ENCODE data around the gene OR52W1. TPM values are rescaled to one million over a fixed set of nuclear protein-coding genes. Genes with fewer than 3 reads are reported as not detected.

The OR52W1 gene
- total RNA-seq, 1 donor: not detected

- H3K27me3 ChIP-seq (ENCODE audit: insufficient read depth, low read length): no peaks in the 10 kb centered on the region
- H3K79me2 ChIP-seq (ENCODE audit: insufficient read depth, low read length): no peaks in the 10 kb centered on the region
- no peak within 1 kb of the TSS for H3K4me2 ChIP-seq (ENCODE audit: insufficient read depth, low read length)
- no peaks in the 10 kb centered on the region for H4K20me1 ChIP-seq (ENCODE audit: insufficient read depth, low read length)
- H3K9me3 ChIP-seq (ENCODE audit: low read depth, low read length): no peaks in the 10 kb centered on the region
- no peak within 1 kb of the TSS for H2AFZ ChIP-seq (ENCODE audit: low read length)
- no peaks in the 10 kb centered on the region for H3K36me3 ChIP-seq (ENCODE audit: insufficient read depth, low read length)
- H3K4me3 ChIP-seq (ENCODE audit: insufficient read depth, low read length): no peak within 1 kb of the TSS
- TF ChIP-seq CTCF (IDR thresholded peaks at IDR 0.05; ENCODE audit: extremely low read depth, low read depth, low read length): no peak
- no peak within 1 kb of the TSS for H3K27ac ChIP-seq (ENCODE audit: low read depth, low read length)
- DNase-seq (ENCODE audit: insufficient read length, low spot score, missing footprints): no peak
- H3K4me1 ChIP-seq (ENCODE audit: insufficient read depth, low read length): no peaks in the 10 kb centered on the region
Measured at GRCh38 chr11:6170226-6170625, 28.8 kb upstream of the OR52W1 start, which contains the start of gene OR52B2. TSS of gene OR52B2 (minus strand) at chr11:6170326. CDS start at chr11:6170326, 0 bp downstream.

- H3K4me1 ChIP-seq (ENCODE audit: insufficient read depth, low read length): no peaks in the 10 kb centered on the region
- no peak for TF ChIP-seq CTCF (IDR thresholded peaks at IDR 0.05; ENCODE audit: extremely low read depth, low read depth, low read length)
Measured at GRCh38 chr11:6175440-6175839, 23.6 kb upstream of the OR52W1 start.

GRCh38 chr11:6191742-6192141 lies 7.3 kb upstream of the OR52W1 start:
- no peaks in the 10 kb centered on the region for H4K20me1 ChIP-seq (ENCODE audit: insufficient read depth, low read length)
- no peaks in the 10 kb centered on the region for H3K27me3 ChIP-seq (ENCODE audit: insufficient read depth, low read length)
- no peak overlapping the region for H3K4me3 ChIP-seq (ENCODE audit: insufficient read depth, low read length)
- H2AFZ ChIP-seq (ENCODE audit: low read length): no peak overlapping the region
- no peak overlapping the region for H3K4me2 ChIP-seq (ENCODE audit: insufficient read depth, low read length)
- H3K79me2 ChIP-seq (ENCODE audit: insufficient read depth, low read length): no peaks in the 10 kb centered on the region
- DNase-seq (ENCODE audit: insufficient read length, low spot score, missing footprints): no peak
- H3K4me1 ChIP-seq (ENCODE audit: insufficient read depth, low read length): no peaks in the 10 kb centered on the region
- no peaks in the 10 kb centered on the region for H3K36me3 ChIP-seq (ENCODE audit: insufficient read depth, low read length)
- TF ChIP-seq CTCF (IDR thresholded peaks at IDR 0.05; ENCODE audit: extremely low read depth, low read depth, low read length): no peak
- H3K27ac ChIP-seq (ENCODE audit: low read depth, low read length): no peak overlapping the region
- no peaks in the 10 kb centered on the region for H3K9me3 ChIP-seq (ENCODE audit: low read depth, low read length)

More at GRCh38 chr11:6175440-6175839, 23.6 kb upstream of the OR52W1 start:
- Histone ChIP-seq H2AFZ (ENCODE audit: low read length) (no peak overlapping the region), H3K79me2 (ENCODE audit: insufficient read depth, low read length) (no peaks in the 10 kb centered on the region), H4K20me1 (ENCODE audit: insufficient read depth, low read length) (no peaks in the 10 kb centered on the region), H3K4me2 (ENCODE audit: insufficient read depth, low read length) (no peak overlapping the region), H3K36me3 (ENCODE audit: insufficient read depth, low read length) (no peaks in the 10 kb centered on the region), H3K27ac (ENCODE audit: low read depth, low read length) (no peak overlapping the region), H3K27me3 (ENCODE audit: insufficient read depth, low read length) (no peaks in the 10 kb centered on the region), H3K9me3 (ENCODE audit: low read depth, low read length) (no peaks in the 10 kb centered on the region), H3K4me3 (ENCODE audit: insufficient read depth, low read length) (no peak overlapping the region)
- DNase-seq (ENCODE audit: insufficient read length, low spot score, missing footprints): no peak

- Histone ChIP-seq H3K4me1 (ENCODE audit: insufficient read depth, low read length) (no peaks in the 10 kb centered on the region), H3K9me3 (ENCODE audit: low read depth, low read length) (no peaks in the 10 kb centered on the region), H3K27me3 (ENCODE audit: insufficient read depth, low read length) (no peaks in the 10 kb centered on the region), H3K4me2 (ENCODE audit: insufficient read depth, low read length) (no peak overlapping the region), H3K36me3 (ENCODE audit: insufficient read depth, low read length) (no peaks in the 10 kb centered on the region), H4K20me1 (ENCODE audit: insufficient read depth, low read length) (no peaks in the 10 kb centered on the region), H2AFZ (ENCODE audit: low read length) (no peak overlapping the region), H3K27ac (ENCODE audit: low read depth, low read length) (no peak overlapping the region), H3K4me3 (ENCODE audit: insufficient read depth, low read length) (no peak overlapping the region), H3K79me2 (ENCODE audit: insufficient read depth, low read length) (no peaks in the 10 kb centered on the region)
- TF ChIP-seq CTCF (IDR thresholded peaks at IDR 0.05; ENCODE audit: extremely low read depth, low read depth, low read length): no peak
- DNase-seq (ENCODE audit: insufficient read length, low spot score, missing footprints): no peak
Measured at GRCh38 chr11:6194065-6194581, 4.9 kb upstream of the OR52W1 start.
